Neutrophil (primary cell): Measurements from ENCODE around the gene B4GALT1.

Experiments
- H3K27ac ChIP-seq: fragments of 200-600 bp; sonication (generic); 2 replicates; pipeline ENCODE4 v1.5.1; 2016; ENCODE audit warnings: mild to moderate bottlenecking, moderate library complexity
- H3K27me3 ChIP-seq: fragments of 200-600 bp; sonication (generic); 2 replicates; pipeline ENCODE4 v1.6.0; 2016; ENCODE audit warnings: mild to moderate bottlenecking
- H3K36me3 ChIP-seq: fragments of 200-600 bp; sonication (generic); 2 replicates; pipeline ENCODE4 v1.5.1; 2017
- H3K4me1 ChIP-seq, 2 experiments: fragments of 200-600 bp in 1 of 2; sonication (generic) in 1 of 2; 1 replicate in 1 of 2; 2 replicates in 1 of 2; pipeline versions ENCODE4 v1.5.1 to v1.6.1; 2013 to 2016; ENCODE audit warnings: low read depth in 1 of 2, low read length in 1 of 2, mild to moderate bottlenecking in 1 of 2, moderate library complexity in 1 of 2; ENCODE audit not compliant: control insufficient read depth in 1 of 2, insufficient read depth in 1 of 2
- H3K4me3 ChIP-seq, 2 experiments: fragments of 200-600 bp in 1 of 2; sonication (generic) in 1 of 2; 1 replicate in 1 of 2; 2 replicates in 1 of 2; pipeline ENCODE4 v1.5.1; 2013 to 2016; ENCODE audit warnings: low read depth in 1 of 2, low read length in 1 of 2, mild to moderate bottlenecking in 1 of 2, moderate library complexity in 1 of 2
- H3K9me3 ChIP-seq: fragments of 200-600 bp; sonication (generic); 2 replicates; pipeline ENCODE4 v1.5.1; 2016
- CTCF ChIP-seq: fragments of 200-600 bp; sonication (generic); IDR thresholded peaks from 2 replicates; pipeline ENCODE4 v1.5.1; 2016; ENCODE audit warnings: antibody characterized with exemption

B4GALT1 gene

DNA sequence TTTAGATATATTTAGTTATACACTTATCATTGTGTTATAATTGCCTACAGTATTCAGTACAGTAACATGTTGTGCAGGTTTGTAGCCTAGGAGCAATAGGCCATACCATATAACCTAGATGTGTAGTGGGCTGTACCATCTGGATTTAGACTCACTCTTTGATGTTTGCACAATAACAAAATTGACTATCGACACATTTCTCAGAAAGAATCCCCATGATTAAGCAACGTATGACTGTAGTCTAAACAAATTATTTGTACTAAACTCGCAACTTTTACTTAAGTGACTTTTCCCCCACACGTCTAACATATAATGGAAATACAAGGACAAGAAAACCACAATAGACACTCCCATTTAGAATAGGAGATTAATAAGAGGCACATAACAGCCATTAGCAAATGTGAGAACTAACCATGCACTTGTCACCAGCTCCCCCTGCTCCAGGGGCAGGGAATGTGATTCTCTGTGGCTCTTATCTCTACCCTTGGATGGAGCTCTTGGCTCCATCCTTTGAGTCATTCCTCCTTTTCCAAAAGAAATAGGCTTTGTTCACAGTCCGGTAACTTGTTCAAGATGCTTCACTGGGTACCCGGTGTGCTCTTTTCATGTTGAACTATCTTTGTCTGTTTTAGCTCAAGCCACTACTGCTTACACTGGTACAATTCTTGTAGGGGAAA, 8.7 kb upstream of the B4GALT1 start:
- no peaks in the 10 kb centered on the region for H3K9me3 ChIP-seq
- no peak for TF ChIP-seq CTCF
- no peaks in the 10 kb centered on the region for H3K36me3 ChIP-seq
- H3K4me3 ChIP-seq, result no peak overlapping the region
- H3K4me1 ChIP-seq, result peaks cover 24 to 33% of the 10 kb centered on the region in 2 experiments
- no peak overlapping the region for H3K27ac ChIP-seq
- no peaks in the 10 kb centered on the region for H3K27me3 ChIP-seq

DNA sequence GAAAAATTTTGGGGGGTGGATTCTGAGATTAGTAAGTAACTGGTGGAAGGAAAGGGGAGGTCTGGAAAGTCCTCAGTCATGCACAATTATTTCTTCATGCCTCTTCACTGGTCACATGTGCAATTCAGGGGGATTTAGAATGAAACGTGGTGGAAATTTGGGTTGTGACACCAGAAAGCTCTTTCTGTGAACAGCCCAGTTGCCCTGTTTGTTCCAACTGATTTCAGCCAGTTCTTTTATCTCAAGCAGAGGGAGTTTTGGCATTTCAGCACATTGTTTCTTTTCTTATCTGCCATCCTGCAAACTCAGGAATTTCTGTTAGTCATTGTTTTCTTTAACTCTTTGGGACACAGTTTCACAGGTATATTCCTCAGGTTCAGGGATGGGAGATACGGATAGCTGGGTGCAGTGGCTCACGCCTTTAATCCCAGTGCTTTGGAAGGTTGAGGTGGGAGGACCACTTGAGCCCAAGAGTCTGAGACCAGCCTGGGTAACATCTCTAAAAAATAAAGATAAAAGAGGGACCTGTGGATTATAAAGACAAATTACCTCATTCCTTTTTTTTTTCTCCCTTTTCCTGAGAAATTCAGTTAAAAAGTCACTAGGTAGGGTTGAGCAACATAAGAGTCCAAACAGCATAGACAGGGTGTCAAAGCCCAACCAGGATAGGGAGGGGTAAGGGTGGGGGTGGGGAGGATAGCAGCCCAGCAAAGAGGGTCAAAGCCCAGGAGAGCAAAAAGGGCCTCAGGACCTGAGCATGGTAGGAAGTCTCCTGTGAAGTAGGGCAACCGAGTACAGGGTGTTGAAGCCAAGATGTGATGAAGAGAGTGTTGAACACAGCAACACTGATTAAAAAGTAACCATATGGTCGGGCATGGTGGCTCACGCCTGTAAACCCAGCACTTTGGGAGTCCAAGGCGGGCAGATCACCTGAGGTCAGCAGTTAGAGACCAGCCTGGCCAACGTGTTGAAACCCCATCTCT, 5.4 kb upstream of the B4GALT1 start:
- Histone ChIP-seq H3K36me3 (no peaks in the 10 kb centered on the region), H3K4me1 (peaks cover 38 to 47% of the 10 kb centered on the region in 2 experiments), H3K27ac (no peak overlapping the region), H3K27me3 (no peaks in the 10 kb centered on the region), H3K9me3 (no peaks in the 10 kb centered on the region), H3K4me3 (no peak overlapping the region)
- no peak for TF ChIP-seq CTCF

GRCh38 chr9:33170464-33171415, 3.6 kb upstream of the B4GALT1 start:
- H3K27ac ChIP-seq, result peak overlapping the region; percentile 31
- peak; percentile 49 for TF ChIP-seq CTCF
- H3K36me3 ChIP-seq, result no peaks in the 10 kb centered on the region
- peaks cover 30 to 38% of the 10 kb centered on the region in 2 experiments for H3K4me1 ChIP-seq
- no peak overlapping the region for H3K4me3 ChIP-seq
- no peaks in the 10 kb centered on the region for H3K27me3 ChIP-seq
- no peaks in the 10 kb centered on the region for H3K9me3 ChIP-seq

- Histone ChIP-seq H3K27me3 (no peaks in the 10 kb centered on the region), H3K9me3 (no peaks in the 10 kb centered on the region), H3K36me3 (no peaks in the 10 kb centered on the region), H3K4me1 (peaks cover 47 to 55% of the 10 kb centered on the region in 2 experiments), H3K27ac (peak overlapping the region; percentile 99), H3K4me3 (no peak overlapping the region)
- TF ChIP-seq CTCF, result no peak
Observed at GRCh38 chr9:33168941-33169544, 1.9 kb upstream of the B4GALT1 start.
